UCSD-AML1 (cell line): ENCODE results near the gene ANKFY1.
A peak's percentile ranks its signal among the peaks of the same experiment; 100 is the strongest.
"Not testable (repeated sequence)": the region's sequence is repeated elsewhere in the genome, so short reads cannot be mapped to it uniquely, and the experiment has no call there.

Experiments used
- DNase-seq: peaks from one replicate; lab custom pipeline; 2025; ENCODE audit not compliant: unreplicated experiment; lab: John Stamatoyannopoulos, UW

ANKFY1 gene

GRCh38 chr17:4221163-4221562 is 42.6 kb downstream of the ANKFY1 start:
- no peak for DNase-seq

GRCh38 chr17:4220655-4221054 is 43.1 kb downstream of the ANKFY1 start:
- DNase-seq = no peak

GRCh38 chr17:4219241-4219640 is 44.5 kb downstream of the ANKFY1 start:
- DNase-seq = no peak

DNA sequence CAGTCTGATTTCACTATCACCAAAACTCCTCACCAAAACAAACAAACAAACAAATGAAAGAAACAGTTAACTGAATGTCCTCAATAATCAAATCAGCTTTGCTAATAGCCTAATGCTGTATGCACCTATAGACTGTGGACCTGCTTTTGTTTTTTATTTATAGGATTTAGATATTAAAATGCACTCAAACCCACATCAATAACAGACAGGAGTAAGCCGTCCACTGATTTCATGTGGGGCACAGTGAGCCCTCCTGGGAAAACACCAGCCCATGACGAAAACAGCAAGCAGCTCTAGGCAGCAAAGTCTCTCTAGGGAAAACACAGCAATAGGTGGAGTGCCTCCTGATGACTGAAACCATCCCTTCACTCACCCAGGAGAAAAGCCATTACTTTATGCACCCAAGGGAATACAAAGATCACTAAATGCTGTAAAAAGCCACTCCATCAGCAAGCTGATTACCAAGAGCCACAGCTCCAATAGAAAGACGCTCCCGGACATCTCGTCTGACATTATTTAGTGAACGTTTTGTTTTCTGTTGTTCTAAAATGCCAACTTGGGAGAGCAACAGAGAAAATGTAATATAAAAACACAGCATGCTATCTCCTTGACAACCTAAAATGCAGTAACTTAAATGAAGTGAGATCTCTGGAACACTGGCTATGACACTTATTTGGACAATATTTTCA is 47.8 kb downstream of the ANKFY1 start:
- no peak for DNase-seq

- DNase-seq = no peak
Observed at GRCh38 chr17:4214157-4214556, 49.6 kb downstream of the ANKFY1 start.

- no peak for DNase-seq
Observed at GRCh38 chr17:4209611-4210010, 54.2 kb downstream of the ANKFY1 start.

GRCh38 chr17:4208238-4208637 is 55.5 kb downstream of the ANKFY1 start:
- DNase-seq = no peak

DNA sequence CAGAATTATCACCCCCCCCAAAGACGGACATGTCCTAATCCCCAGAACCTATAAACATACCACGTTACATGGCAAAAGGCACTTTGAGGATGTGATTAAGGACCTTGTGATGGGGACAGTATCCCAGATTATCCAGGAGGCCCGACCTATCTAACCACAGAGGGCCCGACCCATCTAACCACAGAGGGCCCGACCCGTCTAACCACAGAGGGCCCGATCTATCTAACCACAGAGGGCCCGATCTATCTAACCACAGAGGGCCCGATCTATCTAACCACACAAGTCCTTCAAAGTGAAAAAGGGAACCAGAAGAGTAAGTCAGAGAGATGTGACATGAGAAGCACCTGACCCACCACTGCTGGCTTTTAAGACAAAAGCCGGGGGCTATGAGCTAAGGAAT is 56.8 kb downstream of the ANKFY1 start:
- peak; percentile 48 for DNase-seq

DNA sequence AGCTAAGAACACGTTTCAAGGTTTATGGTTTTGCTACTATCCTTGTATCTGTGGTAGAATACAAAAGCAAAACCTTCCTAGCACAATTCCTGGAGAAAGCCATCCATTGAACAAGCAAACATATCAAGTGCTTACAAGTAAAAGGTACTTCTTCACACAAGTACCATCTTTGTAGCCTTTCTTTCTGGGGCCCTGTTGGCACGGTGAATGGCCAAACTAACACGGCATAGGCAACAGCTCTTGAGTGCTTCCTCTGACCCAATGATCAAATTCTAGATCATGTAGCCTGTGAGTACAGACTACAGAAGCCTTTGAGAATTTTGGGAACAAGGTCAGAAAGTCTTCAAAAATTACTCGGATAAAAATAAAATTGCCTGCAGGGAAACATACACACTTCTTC is 57.9 kb downstream of the ANKFY1 start:
- DNase-seq = no peak

DNA sequence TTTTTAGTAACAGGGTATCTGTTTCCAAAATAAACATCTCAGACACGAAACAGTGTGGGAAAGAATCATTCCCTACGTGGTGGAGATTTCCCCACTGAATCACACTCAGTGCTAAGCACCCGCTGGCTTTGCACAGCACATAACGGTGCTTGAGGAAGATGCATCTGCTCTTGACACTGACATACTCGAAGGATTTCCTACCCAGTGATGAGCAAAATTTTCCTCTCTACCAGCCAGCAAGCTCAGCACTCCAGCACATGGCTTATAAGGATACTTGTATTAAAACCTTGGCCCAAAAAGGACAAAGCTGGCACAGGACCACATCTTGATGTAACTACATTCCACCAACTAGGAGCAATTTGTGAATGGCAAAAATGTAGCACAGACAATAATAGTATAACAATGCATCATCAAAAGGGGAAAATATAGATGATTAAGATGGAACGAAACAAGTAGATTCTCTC is 59.0 kb downstream of the ANKFY1 start:
- DNase-seq = no peak

DNA sequence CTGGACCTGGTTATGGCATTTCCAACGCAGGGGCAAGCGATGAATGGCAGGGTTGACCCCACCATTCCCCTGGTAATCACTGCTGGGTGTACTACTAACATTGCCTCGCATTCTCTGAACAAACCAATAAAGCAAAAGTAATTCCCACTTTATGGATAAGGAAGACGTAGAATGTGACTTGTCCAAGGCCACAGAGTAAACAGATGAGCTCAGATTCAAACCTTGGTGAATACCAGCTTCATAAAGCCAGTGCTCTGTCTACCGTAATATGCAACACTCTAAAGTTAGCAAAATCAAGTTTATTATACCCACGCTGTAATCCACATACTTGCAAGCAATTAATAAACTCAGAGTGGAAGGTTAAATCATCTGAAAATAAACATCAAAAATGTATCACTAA is 59.6 kb downstream of the ANKFY1 start:
- DNase-seq = no peak

GRCh38 chr17:4201226-4201625 is 62.6 kb downstream of the ANKFY1 start:
- DNase-seq = no peak

GRCh38 chr17:4199818-4200402 is 63.9 kb downstream of the ANKFY1 start:
- no peak for DNase-seq

- DNase-seq = no peak
Observed at GRCh38 chr17:4198995-4199394, 64.8 kb downstream of the ANKFY1 start.

DNA sequence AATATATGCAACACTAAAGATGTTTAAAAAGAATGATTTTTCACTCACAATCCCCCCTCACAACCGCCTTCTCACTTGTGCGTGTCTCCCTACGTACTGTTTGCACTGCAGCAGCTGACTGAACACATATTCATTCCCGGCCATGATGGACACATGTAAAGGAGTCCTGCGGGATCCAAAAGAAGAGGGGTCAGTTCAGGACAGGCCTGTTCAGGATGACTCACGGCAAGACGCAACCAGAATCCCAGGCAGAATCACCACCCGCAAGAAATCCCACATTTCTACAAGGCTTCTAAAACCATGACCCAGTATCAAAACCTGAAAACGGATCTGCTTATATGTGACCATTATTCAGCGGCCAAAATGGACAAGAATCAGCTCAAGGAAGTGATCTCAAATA is 68.5 kb downstream of the ANKFY1 start:
- no peak for DNase-seq

- no peak for DNase-seq
Observed at GRCh38 chr17:4194796-4195195, 69.0 kb downstream of the ANKFY1 start.

DNA sequence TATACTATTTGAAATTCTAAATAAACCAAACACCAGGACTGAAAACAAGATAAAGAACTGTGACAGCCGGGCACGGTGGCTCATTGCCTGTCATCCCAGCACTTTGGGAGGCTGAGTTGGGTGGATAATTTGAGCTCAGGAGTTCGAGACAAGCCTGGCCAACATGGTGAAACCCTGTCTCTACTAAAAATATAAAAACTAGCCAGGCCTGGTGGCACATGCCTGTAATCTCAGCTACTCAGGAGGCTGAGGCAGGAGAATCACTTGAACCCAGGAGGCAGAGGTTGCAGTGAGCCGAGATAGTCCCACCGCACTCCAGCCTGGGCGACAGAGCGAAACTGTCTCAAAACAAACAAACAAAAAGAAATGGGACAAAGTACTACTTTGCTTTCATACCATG is 73.0 kb downstream of the ANKFY1 start:
- not testable (repeated sequence) for DNase-seq

DNA sequence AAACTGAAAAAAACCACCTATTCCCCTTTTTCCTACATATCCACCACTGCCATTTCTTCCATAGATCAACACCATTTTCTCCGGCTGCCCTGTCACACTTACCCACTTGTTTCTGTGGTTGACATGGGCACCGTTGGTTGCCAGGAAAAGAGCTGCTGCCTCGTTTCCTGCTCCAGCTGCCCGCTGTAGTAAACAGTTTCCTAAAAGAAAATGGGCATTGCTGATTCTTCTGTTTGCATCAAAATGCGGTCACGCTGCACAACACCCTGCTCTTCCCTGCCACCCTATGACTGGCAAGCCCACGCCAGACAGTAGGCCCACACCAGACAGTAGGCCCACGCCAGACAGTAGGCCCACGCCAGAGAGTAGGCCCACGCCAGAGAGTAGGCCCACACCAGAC is 74.5 kb downstream of the ANKFY1 start:
- DNase-seq = peak; percentile 60

DNA sequence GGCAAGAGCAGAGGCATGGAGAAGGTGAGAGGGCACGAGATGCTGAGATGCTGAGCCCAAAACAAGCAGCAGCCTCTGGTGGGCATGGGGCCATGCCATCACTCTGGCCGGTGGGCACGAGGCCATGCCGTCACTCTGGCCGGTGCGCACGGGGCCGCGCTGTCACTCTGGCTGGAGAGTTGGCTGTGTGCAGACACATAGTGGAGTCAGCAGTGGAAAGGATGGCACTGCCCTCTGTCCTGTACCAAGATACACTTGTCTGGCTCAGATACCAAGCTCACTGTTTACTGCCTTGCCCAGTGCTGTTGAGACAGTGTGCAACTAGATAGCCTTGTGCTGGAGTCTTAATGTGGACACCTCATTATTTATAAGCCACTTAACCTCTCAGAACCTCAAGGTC is 75.7 kb downstream of the ANKFY1 start:
- no peak for DNase-seq

DNA sequence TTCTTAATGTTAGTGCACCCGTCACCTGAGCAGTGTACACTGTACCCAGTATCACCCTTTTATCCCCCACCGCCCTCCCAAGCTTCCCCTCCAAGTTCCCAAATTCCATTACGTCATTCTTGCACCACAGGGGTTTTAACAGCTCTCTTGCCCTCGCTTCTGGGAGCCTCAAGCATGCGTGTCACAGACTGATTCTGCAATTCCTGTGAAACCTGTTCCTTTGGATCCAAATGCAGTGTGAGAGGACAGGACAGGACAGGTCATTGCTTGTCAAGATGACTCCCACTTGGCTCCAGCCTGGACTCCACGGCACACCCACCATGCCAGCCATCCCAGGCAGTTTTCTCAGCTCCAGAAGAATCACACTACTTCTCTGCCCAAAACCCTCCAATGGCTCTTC is 76.7 kb downstream of the ANKFY1 start:
- no peak for DNase-seq

- no peak for DNase-seq
Observed at GRCh38 chr17:4186357-4186881, 77.4 kb downstream of the ANKFY1 start.

DNA sequence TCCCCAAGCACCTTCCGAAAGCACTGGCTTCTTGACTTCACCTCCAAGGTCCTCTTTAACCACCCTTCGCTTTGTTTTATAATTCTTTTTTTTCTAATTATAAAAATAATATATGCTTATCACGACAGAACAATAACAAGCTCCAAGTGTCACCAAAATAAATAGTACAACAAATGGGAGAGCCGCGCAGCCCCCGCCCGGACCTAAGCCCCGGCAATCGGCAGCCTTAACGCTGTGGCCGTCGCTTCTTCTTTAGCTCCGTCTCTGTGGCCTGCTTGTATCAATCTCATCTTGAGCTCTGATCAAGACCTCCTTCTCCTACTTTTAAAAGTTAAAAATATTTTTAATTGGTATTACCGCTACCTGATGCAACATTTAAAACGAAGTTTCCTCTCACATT is 78.1 kb downstream of the ANKFY1 start:
- no peak for DNase-seq

DNA sequence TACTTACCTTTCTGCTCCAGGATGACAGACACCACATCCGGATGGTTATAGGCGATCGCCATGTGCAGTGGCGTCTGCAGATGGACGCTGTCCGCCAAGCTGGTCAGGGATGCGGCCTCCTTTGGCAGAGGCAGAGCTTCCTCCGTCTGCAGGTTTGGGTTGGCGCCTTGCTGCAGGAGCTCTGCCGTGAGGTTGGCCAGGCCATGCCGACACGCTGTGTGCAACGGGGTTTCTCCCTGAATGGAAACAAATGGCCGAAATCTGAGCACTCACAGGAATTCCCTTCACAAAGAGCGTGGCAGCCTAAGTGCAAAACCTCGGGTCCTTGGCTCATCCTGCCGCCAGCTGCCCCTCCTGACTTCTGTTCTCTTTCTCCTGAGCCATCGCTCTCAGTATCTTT is 79.0 kb downstream of the ANKFY1 start:
- no peak for DNase-seq
